Esophagus (tissue), 2 donors: ENCODE data around the gene CYTIP. TPM values are rescaled to one million over a fixed set of nuclear protein-coding genes. Genes with fewer than 3 reads are reported as not detected.
"Not testable (repeated sequence)": the region's sequence is repeated elsewhere in the genome, so short reads cannot be mapped to it uniquely, and the experiment has no call there.

Experiments
- H3K27ac ChIP-seq, 2 donors: one replicate each; pipeline ENCODE4 v1.5.1; 2013; ENCODE audit warnings: low read depth in 2 of 2, mild to moderate bottlenecking in 2 of 2, inconsistent platforms in 1 of 2, low read length in 1 of 2, moderate library complexity in 1 of 2
- H3K27me3 ChIP-seq, 2 donors: one replicate each; pipeline ENCODE4 v1.6.1; 2013; ENCODE audit warnings: low read length in 2 of 2, control low read depth in 1 of 2, mild to moderate bottlenecking in 1 of 2; ENCODE audit not compliant: insufficient read depth in 2 of 2, control insufficient read depth in 1 of 2
- H3K36me3 ChIP-seq, 2 donors: one replicate each; pipeline ENCODE4 v1.6.1; 2013; ENCODE audit warnings: low read length in 1 of 2; ENCODE audit not compliant: control insufficient read depth in 2 of 2, insufficient read depth in 2 of 2
- H3K4me1 ChIP-seq, 2 donors: one replicate each; pipeline ENCODE4 v1.6.1; 2013; ENCODE audit warnings: low read length in 1 of 2; ENCODE audit not compliant: control insufficient read depth in 2 of 2, insufficient read depth in 2 of 2
- H3K4me3 ChIP-seq, 2 donors: one replicate each; pipeline ENCODE4 v1.5.1; 2013; ENCODE audit warnings: low read length in 2 of 2, mild to moderate bottlenecking in 2 of 2, low read depth in 1 of 2, moderate library complexity in 1 of 2
- H3K9me3 ChIP-seq, 2 donors: one replicate each; pipeline ENCODE4 v1.6.1; 2013; ENCODE audit warnings: mild to moderate bottlenecking in 2 of 2, low read depth in 1 of 2, low read length in 1 of 2, moderate library complexity in 1 of 2; ENCODE audit not compliant: control insufficient read depth in 2 of 2, insufficient read depth in 1 of 2
- WGBS, 2 donors: extraction: QIAGEN DNeasy Blood & Tissue Kit; methylation state at CpG; one replicate each; pipeline ENCODE4 v1.1.7; 2013; 5-methylcytosine and 5-hydroxymethylcytosine counted together
- polyA plus RNA-seq, 2 donors: library from polyadenylated mRNA; stranded (reverse); fragments of 200-250 nt; gene quantifications; one replicate each; pipeline ENCODE4 v1.2.3, GENCODE V29; 2013
- donor health status: healthy with polysubstance abuse.
- donor health status: Bipolar disorder and iron deficiency.

CYTIP gene
- polyA plus RNA-seq, 2 donors = 1.4 to 1.6 TPM

GRCh38 chr2:157394928-157395327, 49.0 kb downstream of the CYTIP start:
- no peak overlapping the region for H3K4me3 ChIP-seq
- 69 to 84% methylated on average over 1 of the region's 1 CpG for WGBS, 2 donors
- H3K27me3 ChIP-seq = no peaks in the 10 kb centered on the region
- no peaks in the 10 kb centered on the region for H3K36me3 ChIP-seq
- no peaks in the 10 kb centered on the region for H3K4me1 ChIP-seq
- no peaks in the 10 kb centered on the region for H3K9me3 ChIP-seq
- H3K27ac ChIP-seq = no peak overlapping the region

- Histone ChIP-seq H3K4me1 (no peaks in the 10 kb centered on the region), H3K27ac (no peak overlapping the region), H3K36me3 (no peaks in the 10 kb centered on the region), H3K27me3 (no peaks in the 10 kb centered on the region), H3K9me3 (no peaks in the 10 kb centered on the region), H3K4me3 (no peak overlapping the region)
- 74 to 78% methylated on average over 3 of the region's 3 CpGs for WGBS, 2 donors
These were observed 50.5 kb downstream of the CYTIP start for GRCh38 chr2:157393348-157393747.

- no peak overlapping the region for H3K27ac ChIP-seq
- no peaks in the 10 kb centered on the region for H3K36me3 ChIP-seq
- no peaks in the 10 kb centered on the region for H3K27me3 ChIP-seq
- H3K4me3 ChIP-seq = no peak overlapping the region
- no peaks in the 10 kb centered on the region for H3K9me3 ChIP-seq
- no peaks in the 10 kb centered on the region for H3K4me1 ChIP-seq
- 82 to 83% methylated on average over 2 of the region's 2 CpGs for WGBS, 2 donors
These were observed 55.1 kb downstream of the CYTIP start for GRCh38 chr2:157388827-157389226.

GRCh38 chr2:157386747-157387146, 57.1 kb downstream of the CYTIP start:
- WGBS, 2 donors = 57 to 68% methylated on average over 1 of the region's 1 CpG
- no peaks in the 10 kb centered on the region for H3K4me1 ChIP-seq
- no peak overlapping the region for H3K4me3 ChIP-seq
- H3K27ac ChIP-seq = no peak overlapping the region
- H3K36me3 ChIP-seq = no peaks in the 10 kb centered on the region
- no peaks in the 10 kb centered on the region for H3K9me3 ChIP-seq
- H3K27me3 ChIP-seq = no peaks in the 10 kb centered on the region

- WGBS, 2 donors = 58 to 61% methylated on average over 1 of the region's 1 CpG
These were observed 57.6 kb downstream of the CYTIP start for GRCh38 chr2:157386247-157386646.

GRCh38 chr2:157377861-157378260, 66.0 kb downstream of the CYTIP start:
- Histone ChIP-seq H3K27me3 (no peaks in the 10 kb centered on the region), H3K4me1 (no peaks in the 10 kb centered on the region), H3K36me3 (no peaks in the 10 kb centered on the region), H3K27ac (no peak overlapping the region), H3K9me3 (peaks cover 4 to 5% of the 10 kb centered on the region in 2 donors), H3K4me3 (no peak overlapping the region)
- WGBS, 2 donors = 70 to 75% methylated on average over 2 of the region's 2 CpGs

More at GRCh38 chr2:157386247-157386646, 57.6 kb downstream of the CYTIP start:
- Histone ChIP-seq H3K27ac (no peak overlapping the region), H3K36me3 (no peaks in the 10 kb centered on the region), H3K4me3 (no peak overlapping the region), H3K27me3 (no peaks in the 10 kb centered on the region), H3K9me3 (no peaks in the 10 kb centered on the region), H3K4me1 (no peaks in the 10 kb centered on the region)

GRCh38 chr2:157376041-157376440, 67.8 kb downstream of the CYTIP start:
- Histone ChIP-seq H3K4me3 (no peak overlapping the region), H3K4me1 (no peaks in the 10 kb centered on the region)
- WGBS, 2 donors = 49 to 60% methylated on average over 3 of the region's 3 CpGs

GRCh38 chr2:157375384-157375783, 68.5 kb downstream of the CYTIP start:
- Histone ChIP-seq H3K4me1 (no peaks in the 10 kb centered on the region), H3K9me3 (peaks cover 4 to 5% of the 10 kb centered on the region in 2 donors), H3K4me3 (no peak overlapping the region), H3K36me3 (no peaks in the 10 kb centered on the region), H3K27me3 (no peaks in the 10 kb centered on the region), H3K27ac (no peak overlapping the region)
- WGBS, 2 donors = 91 to 100% methylated on average over 1 of the region's 1 CpG

More at GRCh38 chr2:157376041-157376440, 67.8 kb downstream of the CYTIP start:
- Histone ChIP-seq H3K27ac (no peak overlapping the region), H3K36me3 (no peaks in the 10 kb centered on the region), H3K27me3 (no peaks in the 10 kb centered on the region), H3K9me3 (peaks cover 4 to 5% of the 10 kb centered on the region in 2 donors)

- WGBS, 2 donors = 89 to 90% methylated on average over 12 to 16 of the region's 25 CpGs
These were observed 75.4 kb downstream of the CYTIP start for GRCh38 chr2:157368508-157368907.

GRCh38 chr2:157367704-157368103, 76.2 kb downstream of the CYTIP start:
- Histone ChIP-seq H3K9me3 (no peaks in the 10 kb centered on the region), H3K27ac (no peak overlapping the region), H3K4me3 (no peak overlapping the region), H3K36me3 (no peaks in the 10 kb centered on the region), H3K27me3 (no peaks in the 10 kb centered on the region), H3K4me1 (no peaks in the 10 kb centered on the region)
- whole genome bisulfite sequencing, 2 donors = 42 to 62% methylated on average over 1 of the region's 1 CpG

More at GRCh38 chr2:157368508-157368907, 75.4 kb downstream of the CYTIP start:
- H3K27ac ChIP-seq, H3K9me3 ChIP-seq, H3K4me3 ChIP-seq, H3K27me3 ChIP-seq, H3K36me3 ChIP-seq, H3K4me1 ChIP-seq: not testable (repeated sequence)
